K562 (cell line): ENCODE data around the gene FGF1. TPM values are rescaled to one million over a fixed set of nuclear protein-coding genes. Genes with fewer than 3 reads are reported as not detected.

Experiments
- AFF4 ChIP-seq: sonication (generic); formaldehyde crosslinking; IDR thresholded peaks from 2 replicates; pipeline ENCODE4 v1.8.0; 2023; ENCODE audit warnings: mild to moderate bottlenecking, missing genetic modification reagents
- ARID3B ChIP-seq: fragments of 250-450 bp; sonication (Bioruptor Pico); IDR thresholded peaks from 2 replicates; pipeline ENCODE4 v1.4.0; 2020; ENCODE audit warnings: borderline replicate concordance
- CHAMP1 ChIP-seq: fragments of 450-650 bp; IDR thresholded peaks from 2 replicates; pipeline ENCODE4 v1.6.1; 2016; ENCODE audit warnings: mild to moderate bottlenecking
- EP400 ChIP-seq: fragments of 450-650 bp; IDR thresholded peaks from 2 replicates; pipeline ENCODE4 v1.6.1; 2017; ENCODE audit warnings: antibody characterized with exemption, mild to moderate bottlenecking, moderate library complexity
- HMGN3 ChIP-seq: IDR thresholded peaks from 2 replicates; pipeline ENCODE4 v1.6.1; 2011; ENCODE audit warnings: borderline replicate concordance, low read depth, mild to moderate bottlenecking, mixed read lengths, low read length; ENCODE audit not compliant: insufficient read length; ENCODE audit errors: extremely low read depth
- STAT5B ChIP-seq: fragments of 250-450 bp; sonication (Bioruptor Pico); IDR thresholded peaks from 2 replicates; pipeline ENCODE4 v1.8.0; 2021; ENCODE audit warnings: mild to moderate bottlenecking, inconsistent platforms
- TARDBP ChIP-seq: fragments of 450-650 bp; IDR thresholded peaks from 2 replicates; pipeline ENCODE4 v1.6.1; 2016
- TRIM24 ChIP-seq, 2 experiments: fragments of 450-650 bp; IDR thresholded peaks; 2 replicates each; pipeline ENCODE4 v1.6.1; 2016
- TSHZ1 ChIP-seq: fragments of 250-450 bp; sonication (Bioruptor Pico); IDR thresholded peaks from 2 replicates; pipeline ENCODE4 v1.4.0; 2020; ENCODE audit warnings: mild to moderate bottlenecking, moderate library complexity
- ZNF609 ChIP-seq: sonication (generic); formaldehyde crosslinking; IDR thresholded peaks from 2 replicates; pipeline ENCODE4 v1.8.1; 2023; ENCODE audit warnings: missing genetic modification reagents, mild to moderate bottlenecking, borderline replicate concordance
- polyA plus RNA-seq, 8 experiments: library from polyadenylated mRNA; depleted of rRNA in 4 of 8; stranded (reverse) in 5 of 8; unstranded in 3 of 8; fragments of >200 nt; fragmentation: Nextera tagmentation in 2 of 8; fragmentation: Illumina TruSeq in 1 of 8; extraction: Ambion mirVana in 2 of 8; extraction: Trizol in 1 of 8; gene quantifications; 2 replicates each; pipeline versions ENCODE4 v1.2.1 to v1.2.3, GENCODE V29; 2011 to 2014; ENCODE audit warnings: inconsistent platforms in 1 of 8, missing spikeins in 1 of 8
- total RNA-seq, 7 experiments: library from RNA; depleted of rRNA in 6 of 7; stranded (reverse); fragments of >200 nt in 6 of 7; fragmentation: Illumina TruSeq in 2 of 7; extraction: Trizol in 2 of 7; gene quantifications; 2 replicates each; pipeline versions ENCODE4 v1.2.1 to v1.2.3, GENCODE V29; 2011 to 2021; ENCODE audit warnings: low replicate concordance in 1 of 7

The FGF1 gene
- total and polyA plus RNA-seq, 9 of the 15 experiments (the other 6 are each of a cell fraction or from before 2014, with no cell fraction given) = not detected

GRCh38 chr5:142713121-142713706, 27.3 kb upstream of the FGF1 start (continued):
- TF ChIP-seq ZNF609 = no peak
- peak; percentile 21 for TF ChIP-seq HMGN3
- no peak for TF ChIP-seq TARDBP
- TF ChIP-seq STAT5B (CRISPR knock-in tag) = no peak
- no peak for TF ChIP-seq EP400
- no peak for TF ChIP-seq TRIM24 (IDR thresholded peaks at IDR 0.05)
- no peak for TF ChIP-seq CHAMP1
- TF ChIP-seq TSHZ1 (CRISPR knock-in tag) = no peak
- no peak for TF ChIP-seq AFF4 (CRISPR knock-in tag)
- no peak for TF ChIP-seq ARID3B (CRISPR knock-in tag)
